WERI-Rb-1 (cell line): Measurements from ENCODE around the gene ZNF800.

Experiments
- DNase-seq: peaks from one replicate; pipeline ENCODE4 v3.0.0-alpha.2; 2020
- H3K27ac ChIP-seq: fragments of 250-450 bp; sonication (Bioruptor Pico); 2 replicates; pipeline ENCODE4 v1.5.1; 2020; ENCODE audit warnings: mild to moderate bottlenecking, moderate library complexity
- H3K27me3 ChIP-seq: fragments of 250-450 bp; sonication (Bioruptor Pico); 2 replicates; pipeline ENCODE4 v1.5.1; 2021; ENCODE audit warnings: mild to moderate bottlenecking, low read depth, moderate library complexity; ENCODE audit not compliant: insufficient read depth, severe bottlenecking
- H3K36me3 ChIP-seq: fragments of 250-450 bp; sonication (Bioruptor Pico); 2 replicates; pipeline ENCODE4 v1.5.1; 2020; ENCODE audit warnings: mild to moderate bottlenecking, moderate library complexity
- H3K4me3 ChIP-seq: 2 replicates; pipeline ENCODE4 v1.5.1; 2011; ENCODE audit warnings: low read depth, mild to moderate bottlenecking, control low read depth, low read length
- H3K9me3 ChIP-seq: fragments of 250-450 bp; sonication (Bioruptor Pico); 2 replicates; pipeline ENCODE4 v1.5.1; 2021; ENCODE audit warnings: mild to moderate bottlenecking, moderate library complexity; ENCODE audit not compliant: severe bottlenecking
- TF ChIP-seq, protein P1 (sequence below): IDR thresholded peaks from 2 replicates; pipeline ENCODE4 v1.5.1; 2011; ENCODE audit warnings: low read depth, mild to moderate bottlenecking, control low read depth, inconsistent platforms, low read length

Gene ZNF800

DNA sequence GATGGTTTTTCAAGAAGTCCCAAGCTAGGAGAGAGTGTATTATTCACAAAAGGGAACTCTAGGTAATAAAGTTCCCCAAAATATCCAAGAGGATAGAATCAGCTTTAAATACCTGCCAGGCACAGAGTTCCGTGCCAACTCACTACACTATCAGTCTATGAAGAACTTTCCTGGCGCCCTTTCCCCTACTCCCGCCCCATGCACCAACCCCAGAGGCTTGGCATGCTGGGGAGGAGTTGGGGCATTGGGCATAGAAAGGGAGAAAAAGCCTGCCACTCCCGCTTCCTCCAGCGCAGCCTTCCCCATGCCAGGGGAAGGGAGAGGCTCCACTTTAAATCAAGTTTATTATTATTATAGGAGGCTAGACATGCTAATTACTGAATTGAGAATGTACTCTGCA lies 54.9 kb downstream of the ZNF800 start:
- Histone ChIP-seq H3K27me3 (no peaks in the 10 kb centered on the region), H3K27ac (no peak overlapping the region), H3K36me3 (no peaks in the 10 kb centered on the region), H3K4me3 (no peak overlapping the region), H3K9me3 (no peaks in the 10 kb centered on the region)
- DNase-seq, result no peak
- TF ChIP-seq, protein P1, sequence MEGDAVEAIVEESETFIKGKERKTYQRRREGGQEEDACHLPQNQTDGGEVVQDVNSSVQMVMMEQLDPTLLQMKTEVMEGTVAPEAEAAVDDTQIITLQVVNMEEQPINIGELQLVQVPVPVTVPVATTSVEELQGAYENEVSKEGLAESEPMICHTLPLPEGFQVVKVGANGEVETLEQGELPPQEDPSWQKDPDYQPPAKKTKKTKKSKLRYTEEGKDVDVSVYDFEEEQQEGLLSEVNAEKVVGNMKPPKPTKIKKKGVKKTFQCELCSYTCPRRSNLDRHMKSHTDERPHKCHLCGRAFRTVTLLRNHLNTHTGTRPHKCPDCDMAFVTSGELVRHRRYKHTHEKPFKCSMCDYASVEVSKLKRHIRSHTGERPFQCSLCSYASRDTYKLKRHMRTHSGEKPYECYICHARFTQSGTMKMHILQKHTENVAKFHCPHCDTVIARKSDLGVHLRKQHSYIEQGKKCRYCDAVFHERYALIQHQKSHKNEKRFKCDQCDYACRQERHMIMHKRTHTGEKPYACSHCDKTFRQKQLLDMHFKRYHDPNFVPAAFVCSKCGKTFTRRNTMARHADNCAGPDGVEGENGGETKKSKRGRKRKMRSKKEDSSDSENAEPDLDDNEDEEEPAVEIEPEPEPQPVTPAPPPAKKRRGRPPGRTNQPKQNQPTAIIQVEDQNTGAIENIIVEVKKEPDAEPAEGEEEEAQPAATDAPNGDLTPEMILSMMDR, result no peak

DNA sequence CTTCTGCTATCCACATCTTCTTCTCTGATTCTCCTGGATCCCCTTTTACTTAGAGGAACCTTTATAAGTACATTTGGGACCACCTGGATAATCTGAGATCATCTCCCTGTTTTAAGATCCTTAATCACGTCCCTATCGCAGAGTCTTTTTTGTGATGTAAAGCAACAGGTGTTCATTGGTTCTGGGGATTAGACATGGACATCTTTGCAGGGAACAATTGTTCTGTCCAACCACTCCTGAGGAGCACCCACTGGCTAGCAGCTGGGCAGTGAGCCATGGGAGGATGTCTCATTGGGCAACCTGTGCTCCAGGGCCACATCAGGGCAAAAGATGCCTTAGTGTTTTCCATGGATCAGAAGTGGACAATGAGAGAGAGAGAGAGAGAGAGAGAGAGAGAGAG lies 56.0 kb downstream of the ZNF800 start:
- no peaks in the 10 kb centered on the region for H3K9me3 ChIP-seq
- DNase-seq, result no peak
- no peaks in the 10 kb centered on the region for H3K27me3 ChIP-seq
- TF ChIP-seq, protein P1, result no peak
- H3K36me3 ChIP-seq, result no peaks in the 10 kb centered on the region
- no peak overlapping the region for H3K4me3 ChIP-seq
- no peak overlapping the region for H3K27ac ChIP-seq

DNA sequence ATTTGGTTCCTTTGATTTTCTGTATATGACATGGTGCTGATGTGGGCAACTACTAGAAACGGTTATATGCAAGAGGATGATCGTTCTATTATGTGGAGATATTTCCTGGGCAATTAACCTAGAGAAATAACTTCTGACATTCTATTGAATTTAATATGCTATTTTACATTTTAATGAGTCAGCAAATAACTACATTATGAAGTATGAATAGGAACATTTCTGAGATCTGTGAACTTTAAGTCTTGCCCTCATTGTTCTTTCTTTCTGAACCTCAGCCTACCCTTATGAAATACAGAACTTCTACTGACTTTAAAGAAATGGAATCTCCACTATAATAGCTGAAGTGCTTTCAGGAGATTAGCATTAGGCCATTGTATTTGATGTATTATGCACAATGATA lies 59.6 kb downstream of the ZNF800 start:
- H3K27ac ChIP-seq, result no peak overlapping the region
- no peak for DNase-seq
- H3K9me3 ChIP-seq, result no peaks in the 10 kb centered on the region
- no peaks in the 10 kb centered on the region for H3K36me3 ChIP-seq
- no peak overlapping the region for H3K4me3 ChIP-seq
- no peaks in the 10 kb centered on the region for H3K27me3 ChIP-seq
- TF ChIP-seq, protein P1, result no peak

DNA sequence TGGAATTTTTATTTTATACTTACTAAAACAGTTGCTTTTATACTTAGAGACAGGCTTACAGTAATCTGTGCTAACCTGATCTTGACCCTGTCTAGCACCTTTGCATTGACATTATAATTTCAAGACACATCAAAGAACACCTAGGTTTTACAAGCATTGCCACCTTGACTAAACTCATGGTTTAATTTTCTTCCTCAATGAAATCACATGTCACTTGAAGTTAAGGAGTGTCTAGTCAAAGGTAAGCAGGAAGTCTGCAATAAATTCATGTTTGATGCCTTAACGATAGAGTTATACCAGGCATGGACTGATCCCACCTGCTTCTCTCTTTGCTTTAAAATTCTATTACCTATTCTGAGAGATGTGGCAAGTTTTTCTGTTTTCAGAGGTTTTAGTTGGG lies 62.4 kb downstream of the ZNF800 start:
- Histone ChIP-seq H3K27ac (no peak overlapping the region), H3K36me3 (no peaks in the 10 kb centered on the region), H3K4me3 (no peak overlapping the region), H3K27me3 (no peaks in the 10 kb centered on the region), H3K9me3 (no peaks in the 10 kb centered on the region)
- DNase-seq, result no peak
- TF ChIP-seq, protein P1, result no peak

DNA sequence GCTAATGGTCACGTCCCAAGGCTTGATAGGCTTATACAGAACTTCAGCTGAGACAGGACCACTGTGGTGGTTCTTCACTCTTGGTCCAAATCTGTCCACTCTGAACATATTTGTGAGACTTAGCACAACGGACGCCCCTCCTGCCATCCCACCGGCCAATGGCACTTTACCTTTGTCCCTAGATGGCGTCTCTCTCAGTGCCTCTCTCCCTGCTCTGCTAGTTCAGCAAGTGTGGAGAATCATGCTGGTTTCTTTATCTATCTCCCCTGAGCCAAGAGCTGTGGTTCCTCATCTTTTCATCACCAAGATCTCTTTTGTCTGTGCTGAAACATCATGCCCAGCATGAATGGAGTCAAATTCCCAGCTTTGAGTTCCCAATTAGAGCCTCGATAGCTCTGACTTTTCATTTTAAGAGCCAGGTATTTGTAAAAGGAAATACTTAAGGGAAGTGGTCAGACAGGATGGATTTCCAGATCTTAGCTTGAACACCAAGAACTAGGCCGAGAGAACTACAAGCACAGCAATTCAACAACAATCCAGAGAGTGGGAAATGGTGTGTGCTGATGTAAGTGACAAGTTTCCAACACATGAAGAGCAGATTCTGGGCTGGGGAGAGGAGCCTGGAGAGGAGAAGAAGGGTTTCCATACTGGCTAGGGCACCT lies 69.5 kb downstream of the ZNF800 start:
- Histone ChIP-seq H3K36me3 (no peaks in the 10 kb centered on the region), H3K9me3 (no peaks in the 10 kb centered on the region), H3K27ac (no peak overlapping the region), H3K27me3 (no peaks in the 10 kb centered on the region), H3K4me3 (no peak overlapping the region)
- TF ChIP-seq, protein P1, result no peak
- DNase-seq, result no peak

DNA sequence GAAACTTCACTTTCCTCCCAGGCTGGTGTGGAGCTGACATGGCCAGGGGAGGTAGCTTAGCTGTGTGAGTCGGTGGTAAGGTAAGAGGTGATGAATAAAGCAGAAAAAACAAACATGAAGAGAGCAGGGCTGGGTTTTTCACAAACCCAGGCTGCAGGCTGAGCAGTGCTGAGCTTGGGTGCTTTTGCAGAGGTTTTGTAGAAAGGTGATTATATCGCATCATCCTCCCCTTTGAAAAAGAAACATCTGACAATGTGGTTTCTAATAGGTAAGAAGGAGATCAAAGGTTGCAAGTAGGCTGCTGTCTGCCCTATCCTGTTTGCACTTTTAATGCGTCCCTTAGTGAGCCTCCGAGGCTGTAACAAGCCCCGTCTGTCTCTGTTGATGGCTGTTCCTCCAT lies 70.2 kb downstream of the ZNF800 start:
- H3K27me3 ChIP-seq, result no peaks in the 10 kb centered on the region
- H3K4me3 ChIP-seq, result no peak overlapping the region
- H3K36me3 ChIP-seq, result no peaks in the 10 kb centered on the region
- H3K27ac ChIP-seq, result no peak overlapping the region
- no peak for DNase-seq
- no peaks in the 10 kb centered on the region for H3K9me3 ChIP-seq
- TF ChIP-seq, protein P1, result no peak
